Measurements from ENCODE around the gene FBXO8.

FBXO8 gene

DNA sequence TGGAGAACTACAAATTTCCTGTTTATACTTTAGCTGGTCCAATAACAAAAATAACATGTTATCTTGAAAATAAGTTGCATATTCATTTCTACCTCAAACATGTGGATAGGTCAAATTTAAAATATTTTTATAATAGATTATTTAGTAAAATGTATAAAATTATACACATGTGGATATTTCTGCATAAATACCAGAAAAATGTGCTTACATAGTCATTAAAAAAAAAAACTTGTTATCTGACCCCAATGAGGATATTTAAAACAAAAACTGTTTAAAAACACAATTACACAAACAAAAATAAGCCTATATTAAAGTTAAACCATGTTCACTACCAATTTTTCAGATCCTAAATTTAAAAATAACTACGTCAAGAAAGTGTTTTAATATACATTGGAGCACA lies 28.1 kb downstream of the FBXO8 start:
- H3K27ac ChIP-seq: no peak overlapping the region
- H4K20me1 ChIP-seq: no peaks in the 10 kb centered on the region; the same call in 1 of the 2 replicates
- H3K4me2 ChIP-seq: no peak overlapping the region
- H3K9ac ChIP-seq: no peak overlapping the region
- H3K4me3 ChIP-seq: no peak overlapping the region
- H3K4me1 ChIP-seq: 0 out of 2 replicates have a peak, but pooled peaks cover 6% of the 10 kb centered on the region
- H3K36me3 ChIP-seq: peaks cover 7% of the 10 kb centered on the region; the same call in 1 of the 2 replicates
- TF ChIP-seq Cebpa-rat (IDR thresholded peaks at IDR 0.05): no peak
- H3K9me3 ChIP-seq: no peaks in the 10 kb centered on the region
- no peaks in the 10 kb centered on the region for H3K27me3 ChIP-seq

DNA sequence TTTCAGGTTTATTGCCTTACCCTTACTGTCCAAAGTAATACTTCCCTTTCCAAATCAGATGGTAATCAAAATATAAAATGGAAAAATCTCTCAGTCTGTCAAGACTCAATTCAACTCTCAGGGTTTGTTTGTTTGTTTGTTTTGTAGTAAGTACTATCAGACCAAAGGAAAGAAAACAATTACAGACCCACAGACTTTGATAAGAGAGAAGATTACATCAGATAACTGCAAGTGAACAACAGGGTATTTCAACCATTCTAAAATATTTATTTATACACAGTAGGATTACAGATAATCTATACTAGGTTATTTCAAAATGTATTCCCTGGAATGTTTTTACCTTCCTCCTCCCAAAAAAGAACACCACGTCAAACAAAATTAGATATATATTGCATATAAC lies 28.9 kb downstream of the FBXO8 start:
- Histone ChIP-seq H3K27ac (no peak overlapping the region), H4K20me1 (no peaks in the 10 kb centered on the region), H3K9me3 (no peaks in the 10 kb centered on the region), H3K4me2 (no peak overlapping the region), H3K4me3 (no peak overlapping the region), H3K4me1 (0 out of 2 replicates have a peak, but pooled peaks cover 6% of the 10 kb centered on the region), H3K9ac (no peak overlapping the region), H3K27me3 (no peaks in the 10 kb centered on the region), H3K36me3 (peaks cover 6% of the 10 kb centered on the region; the same call in 1 of the 2 replicates)
- no peak for TF ChIP-seq Cebpa-rat (IDR thresholded peaks at IDR 0.05)

DNA sequence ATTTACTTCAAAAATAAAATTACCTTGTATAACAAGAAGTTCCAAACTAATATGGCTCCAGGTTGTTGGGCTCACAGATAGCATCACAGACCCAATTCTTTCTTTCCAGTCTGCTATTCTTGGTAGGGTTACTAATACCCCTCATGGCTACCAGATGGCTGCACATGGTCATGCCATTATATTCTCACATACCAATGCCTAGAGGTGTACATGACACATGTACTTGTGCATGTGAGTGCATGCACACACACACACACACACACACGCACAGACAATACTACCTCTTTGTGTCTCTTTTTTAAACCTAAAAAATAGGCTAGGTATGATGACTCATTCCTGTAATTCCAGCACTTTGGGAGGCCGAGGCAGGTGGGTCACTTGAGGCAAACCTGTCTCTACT lies 31.1 kb downstream of the FBXO8 start:
- Histone ChIP-seq H3K9ac (no peak overlapping the region), H3K27ac (no peak overlapping the region), H3K4me1 (0 out of 2 replicates have a peak, but pooled peaks cover 6% of the 10 kb centered on the region), H3K27me3 (no peaks in the 10 kb centered on the region), H3K4me2 (no peak overlapping the region), H3K4me3 (no peak overlapping the region), H4K20me1 (no peaks in the 10 kb centered on the region), H3K9me3 (no peaks in the 10 kb centered on the region), H3K36me3 (peaks cover 2% of the 10 kb centered on the region; the same call in 1 of the 2 replicates)
- no peak for TF ChIP-seq Cebpa-rat (IDR thresholded peaks at IDR 0.05)

DNA sequence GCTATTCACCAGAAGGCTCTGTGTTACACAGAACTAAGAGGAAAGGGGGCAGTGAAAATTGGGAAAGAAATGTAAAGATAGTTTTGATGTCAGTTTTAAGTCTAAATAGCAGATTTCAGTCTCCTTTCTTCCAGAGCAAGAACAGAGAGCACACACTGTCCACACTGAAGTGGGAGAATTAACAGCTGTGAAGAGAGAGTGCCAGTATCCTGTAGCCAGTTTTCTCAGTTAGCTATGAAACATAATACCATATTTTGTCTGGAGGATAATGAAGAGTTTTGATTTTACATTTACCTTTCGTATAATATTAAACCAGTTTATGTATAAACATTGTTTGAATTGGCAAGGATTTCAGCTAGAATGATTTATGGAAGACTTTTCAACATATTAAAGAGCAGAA lies 35.1 kb downstream of the FBXO8 start:
- no peaks in the 10 kb centered on the region for H3K9me3 ChIP-seq
- H3K4me1 ChIP-seq: 0 out of 2 replicates have a peak, but pooled peaks cover 4% of the 10 kb centered on the region
- H3K4me3 ChIP-seq: no peak overlapping the region
- no peak overlapping the region for H3K4me2 ChIP-seq
- H3K36me3 ChIP-seq: no peaks in the 10 kb centered on the region
- H3K9ac ChIP-seq: no peak overlapping the region
- TF ChIP-seq Cebpa-rat (IDR thresholded peaks at IDR 0.05): no peak
- no peaks in the 10 kb centered on the region for H3K27me3 ChIP-seq
- H4K20me1 ChIP-seq: no peaks in the 10 kb centered on the region
- H3K27ac ChIP-seq: no peak overlapping the region

DNA sequence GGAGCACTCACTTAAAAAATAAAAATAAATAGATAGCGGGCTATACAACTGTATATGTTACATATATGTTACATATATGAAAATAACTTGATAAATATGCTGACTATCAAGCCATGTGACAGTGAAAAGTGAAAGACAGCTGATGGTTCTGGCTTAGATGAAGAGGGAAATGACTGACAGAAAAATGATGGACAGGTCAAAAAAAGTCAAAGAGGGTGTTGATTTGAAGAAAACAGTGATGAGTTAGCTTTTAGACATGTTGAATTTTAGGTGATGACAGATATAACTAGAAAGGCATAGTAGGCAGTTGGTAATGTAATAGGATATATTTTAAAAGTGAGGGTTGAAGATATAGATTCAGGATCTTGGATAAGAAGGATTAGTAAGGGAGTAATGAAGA lies 37.8 kb downstream of the FBXO8 start:
- H3K4me3 ChIP-seq: no peak overlapping the region
- H3K27ac ChIP-seq: no peak overlapping the region
- TF ChIP-seq Cebpa-rat (IDR thresholded peaks at IDR 0.05): no peak

GRCh38 chr4:174244441-174244840 lies 39.0 kb downstream of the FBXO8 start:
- TF ChIP-seq Cebpa-rat (IDR thresholded peaks at IDR 0.05): no peak
- H3K9me3 ChIP-seq: no peaks in the 10 kb centered on the region
- no peaks in the 10 kb centered on the region for H4K20me1 ChIP-seq
- no peak overlapping the region for H3K4me3 ChIP-seq
- no peaks in the 10 kb centered on the region for H3K4me1 ChIP-seq
- H3K4me2 ChIP-seq: no peak overlapping the region
- H3K27ac ChIP-seq: no peak overlapping the region
- no peak overlapping the region for H3K9ac ChIP-seq
- H3K27me3 ChIP-seq: no peaks in the 10 kb centered on the region
- no peaks in the 10 kb centered on the region for H3K36me3 ChIP-seq

More for the DNA sequence above, 37.8 kb downstream of the FBXO8 start:
- no peaks in the 10 kb centered on the region for H3K4me1 ChIP-seq
- no peak overlapping the region for H3K4me2 ChIP-seq
- no peaks in the 10 kb centered on the region for H3K36me3 ChIP-seq
- no peak overlapping the region for H3K9ac ChIP-seq
- no peaks in the 10 kb centered on the region for H3K9me3 ChIP-seq
- H4K20me1 ChIP-seq: no peaks in the 10 kb centered on the region
- no peaks in the 10 kb centered on the region for H3K27me3 ChIP-seq

DNA sequence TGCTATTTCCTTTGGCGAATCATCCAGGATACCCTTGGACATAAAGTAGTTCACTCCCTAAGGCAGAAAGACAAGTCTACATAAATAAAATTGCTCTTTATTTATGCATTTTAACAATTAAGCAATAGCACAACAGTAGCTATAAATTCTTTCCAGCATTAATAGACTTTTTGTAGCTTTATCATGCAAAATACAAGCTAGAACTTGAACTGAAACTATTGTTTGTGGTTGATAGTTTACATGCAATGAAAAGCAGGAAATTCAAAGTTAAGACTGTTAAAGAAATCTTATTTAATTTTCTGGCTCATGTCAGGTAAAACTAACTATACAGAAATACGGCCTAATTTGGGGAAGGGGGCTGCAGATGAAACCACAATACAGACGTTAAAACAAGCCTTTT lies 42.3 kb downstream of the FBXO8 start:
- no peak overlapping the region for H3K4me3 ChIP-seq
- H3K27ac ChIP-seq: no peak overlapping the region
- H3K4me1 ChIP-seq: no peaks in the 10 kb centered on the region
- H3K9ac ChIP-seq: no peak overlapping the region
- peaks cover 8% of the 10 kb centered on the region for H3K36me3 ChIP-seq
- H3K4me2 ChIP-seq: no peak overlapping the region
- no peaks in the 10 kb centered on the region for H4K20me1 ChIP-seq
- no peak for TF ChIP-seq Cebpa-rat (IDR thresholded peaks at IDR 0.05)
- H3K27me3 ChIP-seq: no peaks in the 10 kb centered on the region
- H3K9me3 ChIP-seq: no peaks in the 10 kb centered on the region

GRCh38 chr4:174236359-174236758 lies 47.1 kb downstream of the FBXO8 start:
- H3K4me3 ChIP-seq: no peak overlapping the region
- no peaks in the 10 kb centered on the region for H4K20me1 ChIP-seq
- no peak overlapping the region for H3K4me2 ChIP-seq
- H3K27me3 ChIP-seq: no peaks in the 10 kb centered on the region
- no peak overlapping the region for H3K9ac ChIP-seq
- no peak for TF ChIP-seq Cebpa-rat (IDR thresholded peaks at IDR 0.05)
- H3K36me3 ChIP-seq: peaks cover 12% of the 10 kb centered on the region
- H3K9me3 ChIP-seq: no peaks in the 10 kb centered on the region
- H3K4me1 ChIP-seq: no peaks in the 10 kb centered on the region
- no peak overlapping the region for H3K27ac ChIP-seq

DNA sequence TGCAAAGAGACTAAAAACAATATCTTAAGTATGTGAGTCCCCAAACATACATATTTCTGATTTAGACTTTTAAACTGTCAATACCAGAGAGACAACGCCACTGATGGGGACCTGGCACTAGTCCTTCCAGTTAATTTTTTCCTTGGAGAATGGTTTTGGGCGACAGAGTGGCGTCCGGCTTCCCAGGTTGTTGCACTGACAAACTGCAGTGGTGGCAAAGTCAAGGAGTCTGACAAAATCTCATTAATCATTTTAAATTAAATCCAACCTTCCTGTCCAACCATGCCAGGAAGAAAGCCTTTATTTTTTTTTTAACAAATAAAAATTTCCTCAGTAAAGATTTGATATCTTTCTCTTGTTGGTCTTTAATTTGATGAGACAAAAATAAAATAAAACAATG lies 52.8 kb downstream of the FBXO8 start:
- no peak overlapping the region for H3K4me2 ChIP-seq
- 0 out of 2 replicates have a peak, but pooled peaks cover 4% of the 10 kb centered on the region for H3K36me3 ChIP-seq
- no peaks in the 10 kb centered on the region for H3K27me3 ChIP-seq
- no peaks in the 10 kb centered on the region for H4K20me1 ChIP-seq
- no peak for TF ChIP-seq Cebpa-rat (IDR thresholded peaks at IDR 0.05)
- H3K4me1 ChIP-seq: no peaks in the 10 kb centered on the region
- H3K9me3 ChIP-seq: no peaks in the 10 kb centered on the region
- H3K4me3 ChIP-seq: no peak overlapping the region
- no peak overlapping the region for H3K27ac ChIP-seq
- no peak overlapping the region for H3K9ac ChIP-seq

GRCh38 chr4:174230148-174230547 lies 53.3 kb downstream of the FBXO8 start:
- H3K9me3 ChIP-seq: no peaks in the 10 kb centered on the region
- H3K4me2 ChIP-seq: no peak overlapping the region
- H3K4me1 ChIP-seq: no peaks in the 10 kb centered on the region
- H3K27ac ChIP-seq: no peak overlapping the region
- no peak for TF ChIP-seq Cebpa-rat (IDR thresholded peaks at IDR 0.05)
- H3K9ac ChIP-seq: no peak overlapping the region
- no peaks in the 10 kb centered on the region for H3K27me3 ChIP-seq
- H4K20me1 ChIP-seq: no peaks in the 10 kb centered on the region
- H3K36me3 ChIP-seq: 0 out of 2 replicates have a peak, but pooled peaks cover under 1% of the 10 kb centered on the region
- H3K4me3 ChIP-seq: no peak overlapping the region

DNA sequence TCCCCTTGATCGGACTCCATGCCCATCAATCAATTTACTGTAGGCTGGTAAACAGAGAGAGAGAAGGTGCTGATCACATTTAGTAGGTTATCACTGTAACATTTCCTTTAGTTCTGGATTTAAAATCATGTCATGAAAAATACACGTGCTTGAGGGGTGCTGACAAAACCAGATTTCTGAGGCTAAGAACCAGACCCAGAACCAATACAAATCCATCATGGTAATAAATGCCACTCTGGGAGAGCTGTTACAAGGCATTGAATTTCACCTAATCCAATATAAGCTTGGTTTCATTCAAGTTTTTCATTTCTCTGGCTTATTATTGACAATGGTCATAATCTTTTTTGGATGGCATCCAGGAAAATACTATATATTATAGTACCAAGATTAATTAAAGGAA lies 54.5 kb downstream of the FBXO8 start:
- no peak overlapping the region for H3K4me3 ChIP-seq
- H3K4me2 ChIP-seq: no peak overlapping the region
- no peak for TF ChIP-seq Cebpa-rat (IDR thresholded peaks at IDR 0.05)
- H3K9me3 ChIP-seq: no peaks in the 10 kb centered on the region
- no peak overlapping the region for H3K9ac ChIP-seq
- H3K36me3 ChIP-seq: no peaks in the 10 kb centered on the region
- no peaks in the 10 kb centered on the region for H4K20me1 ChIP-seq
- no peaks in the 10 kb centered on the region for H3K27me3 ChIP-seq
- no peaks in the 10 kb centered on the region for H3K4me1 ChIP-seq
- H3K27ac ChIP-seq: no peak overlapping the region

All from BLaER1 (cell line).